GM12878 (cell line): ENCODE measurements around the gene KCNN3.

Experiments used
- BRCA1 ChIP-seq: IDR thresholded peaks from 2 replicates; pipeline ENCODE4 v1.6.1; 2011; ENCODE audit warnings: low read depth, low read length, improper control_type of control experiment
- CTCF ChIP-seq, 3 experiments: IDR thresholded peaks in 2 of 3; conservative IDR thresholded peaks in 1 of 3; 2 replicates each; pipeline ENCODE4 v1.5.1; 2011; ENCODE audit warnings: low read depth in 3 of 3, low read length in 3 of 3, mild to moderate bottlenecking in 3 of 3, control low read depth in 2 of 3, moderate library complexity in 2 of 3, inconsistent platforms in 1 of 3, mixed read lengths in 1 of 3; ENCODE audit not compliant: control insufficient read depth in 2 of 3, insufficient read depth in 1 of 3; ENCODE audit errors: extremely low read depth in 1 of 3
- MYC ChIP-seq: IDR thresholded peaks from 2 replicates; pipeline ENCODE4 v1.6.1; 2011; ENCODE audit warnings: mild to moderate bottlenecking, low read length, moderate library complexity, inconsistent platforms; ENCODE audit not compliant: insufficient read depth, insufficient replicate concordance, insufficient read length, severe bottlenecking
- SP1 ChIP-seq: IDR thresholded peaks from one replicate; pipeline ENCODE4 v1.6.1; 2011; ENCODE audit warnings: low read depth, low read length

GRCh38 chr1:154745750-154746425 is 124.2 kb downstream of the KCNN3 start:
- TF ChIP-seq MYC (no peak), CTCF (IDR thresholded peaks at IDR 0.05 in 2 of 3, conservative IDR thresholded peaks at IDR 0.05 in 1 of 3; ENCODE audit: control insufficient read depth in 2 of 3, extremely low read depth in 1 of 3, insufficient read depth in 1 of 3, low read depth in 3 of 3, low read length in 3 of 3) (no peak), BRCA1 (no peak), SP1 (no peak)
